HEK293T (cell line): ENCODE results near the gene BRAP.
"Not testable (repeated sequence)": the region's sequence is repeated elsewhere in the genome, so short reads cannot be mapped to it uniquely, and the experiment has no call there.

Experiments
- CTCF ChIA-PET: fragments of 350-600 bp; formaldehyde crosslinking; extraction: SDS; loops from one replicate; lab custom pipeline; 2021; ENCODE audit warnings: antibody characterized with exemption, inconsistent platforms; lab: Yijun Ruan, JAX
- POLR2A ChIA-PET: fragments of 350-600 bp; formaldehyde crosslinking; extraction: SDS; loops from one replicate; lab custom pipeline; 2020; ENCODE audit warnings: antibody characterized with exemption, inconsistent platforms; lab: Yijun Ruan, JAX
- DNase-seq: peaks from one replicate; pipeline ENCODE4 v3.0.0; 2012; ENCODE audit warnings: mixed read lengths; ENCODE audit errors: extremely low spot score
- ARNT ChIP-seq: fragments of 450-650 bp; IDR thresholded peaks from 2 replicates; pipeline ENCODE4 v1.6.1; 2017; ENCODE audit warnings: mild to moderate bottlenecking
- BHLHE40 ChIP-seq: fragments of 450-650 bp; IDR thresholded peaks from 2 replicates; pipeline ENCODE4 v1.6.1; 2016; ENCODE audit warnings: mild to moderate bottlenecking, moderate library complexity, borderline replicate concordance
- CTBP1 ChIP-seq: fragments of 450-650 bp; IDR thresholded peaks from 2 replicates; pipeline ENCODE4 v1.6.1; 2016; ENCODE audit warnings: borderline replicate concordance
- ELF4 ChIP-seq: fragments of 450-650 bp; IDR thresholded peaks from 2 replicates; pipeline ENCODE4 v1.6.1; 2017; ENCODE audit warnings: antibody characterized with exemption
- FOXA1 ChIP-seq: fragments of 450-650 bp; IDR thresholded peaks from 2 replicates; pipeline ENCODE4 v1.6.1; 2016; ENCODE audit warnings: mild to moderate bottlenecking
- FOXK2 ChIP-seq: fragments of 450-650 bp; IDR thresholded peaks from 2 replicates; pipeline ENCODE4 v1.6.1; 2016; ENCODE audit warnings: mild to moderate bottlenecking
- FOXM1 ChIP-seq: fragments of 450-650 bp; IDR thresholded peaks from 2 replicates; pipeline ENCODE4 v1.6.1; 2017; ENCODE audit warnings: mild to moderate bottlenecking, borderline replicate concordance
- HDGF ChIP-seq: fragments of 450-650 bp; IDR thresholded peaks from 2 replicates; pipeline ENCODE4 v1.6.1; 2017; ENCODE audit warnings: antibody characterized with exemption, borderline replicate concordance
- L3MBTL2 ChIP-seq: fragments of 450-650 bp; conservative IDR thresholded peaks from 2 replicates; pipeline ENCODE4 v1.6.1; 2016; ENCODE audit warnings: mild to moderate bottlenecking
- LEF1 ChIP-seq: fragments of 450-650 bp; IDR thresholded peaks from 2 replicates; pipeline ENCODE4 v1.6.1; 2017; ENCODE audit warnings: mild to moderate bottlenecking, borderline replicate concordance
- NFRKB ChIP-seq: fragments of 450-650 bp; IDR thresholded peaks from 2 replicates; pipeline ENCODE4 v1.6.1; 2016; ENCODE audit warnings: mild to moderate bottlenecking, moderate library complexity
- SP1 ChIP-seq: fragments of 450-650 bp; IDR thresholded peaks from 2 replicates; pipeline ENCODE4 v1.6.1; 2017
- SUZ12 ChIP-seq: fragments of 450-650 bp; IDR thresholded peaks from 2 replicates; pipeline ENCODE4 v1.6.1; 2016; ENCODE audit warnings: mild to moderate bottlenecking
- TARDBP ChIP-seq: fragments of 450-650 bp; IDR thresholded peaks from 2 replicates; pipeline ENCODE4 v1.6.1; 2016
- ZNF384 ChIP-seq: fragments of 450-650 bp; IDR thresholded peaks from 2 replicates; pipeline ENCODE4 v1.6.1; 2016
- TF ChIP-seq, protein P1 (sequence below): fragments of 450-650 bp; IDR thresholded peaks from 2 replicates; pipeline ENCODE4 v1.6.1; 2016

BRAP gene

GRCh38 chr12:111685811-111686573 is at the start of gene BRAP, which contains the start of gene ACAD10:
BRAP (minus strand) TSS chr12:111685956; CDS start chr12:111685792, 164 bp downstream.
ACAD10 (plus strand) TSS chr12:111686053; CDS start chr12:111692710, 6,657 bp downstream.
- CTCF ChIA-PET: interaction anchor here (0.6 kb wide), 2 partner anchors 33 to 197 kb away, joined by 3 to 4 read pairs; no protein-coding TSS in a partner anchor
- POLR2A ChIA-PET: interaction anchor here (0.7 to 1.5 kb wide), 11 partner anchors 9 to 234 kb away, joined by 3 to 6 read pairs (median 3); no protein-coding TSS in a partner anchor
- DNase-seq: peak; percentile 98

DNA sequence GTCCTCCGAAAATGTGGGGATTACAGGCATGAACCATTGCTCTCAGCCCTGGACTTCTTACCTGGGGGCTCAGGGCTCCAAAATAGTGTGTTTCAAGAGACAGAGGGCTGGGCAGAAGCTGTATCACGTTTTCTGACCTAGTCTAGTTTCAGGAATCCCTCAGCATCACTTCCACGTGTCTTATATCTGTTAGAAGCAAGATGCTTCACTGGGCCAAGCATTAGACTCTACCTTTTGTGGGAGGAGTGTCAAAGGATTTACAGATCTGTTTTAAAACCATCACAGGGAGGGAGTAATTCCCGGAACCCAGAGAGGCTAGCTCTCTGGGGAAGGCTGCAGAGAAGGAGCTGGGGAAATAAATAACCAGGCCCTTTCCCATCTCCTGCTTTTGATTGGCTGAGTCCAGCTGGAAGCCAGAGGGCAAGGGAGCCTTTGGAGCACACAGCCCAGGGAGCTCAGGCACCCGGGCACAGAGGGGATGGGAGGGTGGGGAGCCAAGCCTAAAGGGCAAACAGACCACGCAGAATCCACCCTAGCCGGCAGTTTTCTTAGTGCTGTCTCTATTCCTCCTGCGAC is 47.7 kb upstream of the BRAP start:
- CTCF ChIA-PET: no interaction called here
- no peak for DNase-seq
- POLR2A ChIA-PET: no interaction called here
- no peak for TF ChIP-seq ELF4
- TF ChIP-seq BHLHE40: no peak

More at GRCh38 chr12:111685811-111686573, at the start of gene BRAP, which contains the start of gene ACAD10:
- peak; percentile 78 for TF ChIP-seq ELF4
- no peak for TF ChIP-seq HDGF
- TF ChIP-seq L3MBTL2: peak; percentile 69

GRCh38 chr12:111732786-111733185 is 47.0 kb upstream of the BRAP start:
- no peak for DNase-seq
- TF ChIP-seq ELF4: no peak
- TF ChIP-seq LEF1: no peak
- no peak for TF ChIP-seq FOXM1
- ChIA-PET POLR2A (no interaction called here), CTCF (no interaction called here)

GRCh38 chr12:111730420-111730819 is 44.7 kb upstream of the BRAP start:
- POLR2A ChIA-PET: no interaction called here
- CTCF ChIA-PET: no interaction called here
- no peak for DNase-seq
- no peak for TF ChIP-seq TARDBP
- TF ChIP-seq HDGF: no peak
- no peak for TF ChIP-seq ELF4
- TF ChIP-seq FOXA1: no peak
- TF ChIP-seq LEF1: no peak
- no peak for TF ChIP-seq ZNF384
- TF ChIP-seq NFRKB: no peak
- no peak for TF ChIP-seq FOXK2
- no peak for TF ChIP-seq ARNT
- TF ChIP-seq, protein P1, sequence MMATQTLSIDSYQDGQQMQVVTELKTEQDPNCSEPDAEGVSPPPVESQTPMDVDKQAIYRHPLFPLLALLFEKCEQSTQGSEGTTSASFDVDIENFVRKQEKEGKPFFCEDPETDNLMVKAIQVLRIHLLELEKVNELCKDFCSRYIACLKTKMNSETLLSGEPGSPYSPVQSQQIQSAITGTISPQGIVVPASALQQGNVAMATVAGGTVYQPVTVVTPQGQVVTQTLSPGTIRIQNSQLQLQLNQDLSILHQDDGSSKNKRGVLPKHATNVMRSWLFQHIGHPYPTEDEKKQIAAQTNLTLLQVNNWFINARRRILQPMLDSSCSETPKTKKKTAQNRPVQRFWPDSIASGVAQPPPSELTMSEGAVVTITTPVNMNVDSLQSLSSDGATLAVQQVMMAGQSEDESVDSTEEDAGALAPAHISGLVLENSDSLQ: no peak
- TF ChIP-seq BHLHE40: no peak
- TF ChIP-seq SUZ12: no peak
- no peak for TF ChIP-seq SP1
- no peak for TF ChIP-seq L3MBTL2
- no peak for TF ChIP-seq FOXM1
- TF ChIP-seq CTBP1: no peak

DNA sequence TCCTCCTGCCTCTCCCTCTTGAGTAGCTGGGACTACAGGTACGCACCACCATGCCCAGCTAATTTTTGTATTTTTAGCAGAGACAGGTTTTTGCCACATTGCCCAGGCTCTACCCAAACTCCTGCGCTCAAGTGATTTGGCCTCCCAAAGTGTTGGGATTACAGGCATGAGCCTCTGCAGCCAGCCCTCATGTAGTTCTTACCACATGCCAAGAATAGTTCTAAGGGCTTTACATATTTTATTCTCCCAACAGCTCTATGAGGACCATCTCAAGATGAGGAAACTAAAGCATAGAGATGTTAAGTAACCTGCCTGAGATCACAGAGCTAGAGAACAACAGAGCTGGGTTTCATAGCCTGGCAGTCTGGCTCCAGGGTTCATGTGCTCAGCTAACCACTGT is 43.0 kb upstream of the BRAP start:
- ChIA-PET POLR2A (interaction anchor here (0.6 kb wide), 1 partner anchor 10 kb away, joined by 3 read pairs; no protein-coding TSS in a partner anchor), CTCF (no interaction called here)

GRCh38 chr12:111723646-111724360 is 38.0 kb upstream of the BRAP start:
- DNase-seq, POLR2A ChIA-PET, CTCF ChIA-PET: not testable (repeated sequence)

More for the DNA sequence above, 43.0 kb upstream of the BRAP start:
- TF ChIP-seq L3MBTL2 (no peak), SP1 (no peak), ZNF384 (no peak), ARNT (no peak), SUZ12 (no peak), BHLHE40 (no peak), FOXA1 (no peak), CTBP1 (no peak), NFRKB (no peak)
- TF ChIP-seq, protein P1: no peak
- no peak for DNase-seq

DNA sequence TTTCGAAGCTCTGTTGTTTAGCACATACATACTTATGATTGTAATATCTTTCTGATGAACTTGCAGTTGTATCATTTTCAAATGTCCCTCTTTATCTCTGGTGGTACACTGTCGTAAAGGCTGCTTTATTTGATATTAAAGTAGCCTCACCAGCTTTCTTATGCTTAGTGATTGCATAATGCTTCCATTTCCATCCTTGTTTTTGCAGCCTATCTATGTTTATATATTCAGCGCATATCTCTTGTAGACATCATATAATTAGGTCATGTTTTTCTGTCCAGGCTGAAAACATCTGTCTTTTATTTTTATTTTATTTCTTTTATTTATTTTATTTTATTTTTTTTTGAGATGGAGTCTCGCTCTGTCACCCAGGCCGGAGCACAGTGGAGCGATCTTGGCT is 34.7 kb upstream of the BRAP start:
- POLR2A ChIA-PET: no interaction called here
- no peak for DNase-seq
- CTCF ChIA-PET: no interaction called here
- TF ChIP-seq HDGF (no peak), CTBP1 (no peak), FOXK2 (no peak), FOXA1 (no peak), FOXM1 (no peak), LEF1 (no peak), ARNT (no peak), SP1 (no peak)

GRCh38 chr12:111719316-111719715 is 33.6 kb upstream of the BRAP start:
- POLR2A ChIA-PET, CTCF ChIA-PET, DNase-seq: not testable (repeated sequence)
